HCT116 (cell line): ENCODE data around the gene SORCS2. TPM values are rescaled to one million over a fixed set of nuclear protein-coding genes. Genes with fewer than 3 reads are reported as not detected.

Experiments
- ATAC-seq: fragments of 200-7000 bp; cut with Tn5 transposase; 2 replicates; pipeline ENCODE4 v1.9.1; 2020; ENCODE audit warnings: mild to moderate bottlenecking, moderate library complexity
- BruUV-seq: library from RNA; stranded (reverse); fragments of 400-500 nt; replicated peaks from 2 replicates; lab custom pipeline; 2021; lab: Mats Ljungman, UMichigan
- CTCF ChIA-PET: fragments of 300-600 bp; sonication (Branson Sonifier 250); formaldehyde crosslinking; loops from one replicate; lab custom pipeline; 2021; ENCODE audit warnings: antibody characterized with exemption; lab: Charles Lee
- POLR2A ChIA-PET: fragments of 300-600, 350-600 bp; sonication (Branson Sonifier 250); formaldehyde crosslinking; loops from one replicate; lab custom pipeline; 2021; ENCODE audit warnings: antibody characterized with exemption; lab: Charles Lee
- RAD21 ChIA-PET, 2 experiments: fragments of 300-600 bp; sonication (Branson Sonifier 250); formaldehyde crosslinking; loops; one replicate each; lab custom pipeline; 2023; ENCODE audit warnings: low total read pairs in 2 of 2; ENCODE audit not compliant: uncharacterized antibody in 2 of 2, unreplicated experiment in 2 of 2, low non-redundant PET in 1 of 2; lab: Charles Lee
- DNase-seq: peaks from one replicate; pipeline ENCODE4 v3.0.0-alpha.2; 2010; ENCODE audit warnings: low read depth, low spot score
- H2AFZ ChIP-seq: fragments of 200-600 bp; shearing (Covaris generic), sonication (generic); 2 replicates; pipeline ENCODE4 v1.6.1; 2017; ENCODE audit warnings: low read depth, mixed run types, mixed read lengths, antibody characterized with exemption, low read length; ENCODE audit not compliant: poor library complexity, severe bottlenecking
- H3K27ac ChIP-seq: 2 replicates; pipeline ENCODE4 v1.5.1; 2012; ENCODE audit warnings: low read depth, low read length
- H3K27me3 ChIP-seq: fragments of 200-600 bp; sonication (generic); 2 replicates; pipeline ENCODE4 v1.6.1; 2016; ENCODE audit warnings: mixed run types, low read length, mixed read lengths; ENCODE audit not compliant: insufficient read depth
- H3K36me3 ChIP-seq, 2 experiments: fragments of 200-500 bp in 1 of 2; fragments of 200-600 bp in 1 of 2; sonication (Bioruptor generic) in 1 of 2; sonication (generic) in 1 of 2; 2 replicates each; pipeline versions ENCODE4 v1.5.1 to v1.6.1; 2014 to 2016; ENCODE audit warnings: low read length in 2 of 2, inconsistent platforms in 1 of 2, mixed read lengths in 1 of 2, mixed run types in 1 of 2; ENCODE audit not compliant: insufficient read depth in 2 of 2, control insufficient read depth in 1 of 2
- H3K4me1 ChIP-seq, 2 experiments: fragments of 200-600 bp in 1 of 2; sonication (generic) in 1 of 2; 2 replicates each; pipeline versions ENCODE4 v1.5.1 to v1.6.1; 2012 to 2017; ENCODE audit warnings: low read length in 2 of 2, inconsistent platforms in 1 of 2, mild to moderate bottlenecking in 1 of 2, mixed read lengths in 1 of 2, mixed run types in 1 of 2, moderate library complexity in 1 of 2; ENCODE audit not compliant: insufficient read depth in 2 of 2, control insufficient read depth in 1 of 2
- H3K4me2 ChIP-seq: fragments of 200-600 bp; sonication (generic); 2 replicates; pipeline ENCODE4 v1.6.1; 2017; ENCODE audit warnings: mixed run types, low read length, mixed read lengths
- H3K4me3 ChIP-seq, 2 experiments: fragments of 200-600 bp in 1 of 2; sonication (generic) in 1 of 2; replicated peaks in 1 of 2; 2 replicates each; pipeline ENCODE4 v1.5.1; 2011 to 2016; ENCODE audit warnings: low read length in 2 of 2, control low read depth in 1 of 2, low read depth in 1 of 2, mild to moderate bottlenecking in 1 of 2, mixed read lengths in 1 of 2, mixed run types in 1 of 2
- H3K79me2 ChIP-seq: fragments of 200-600 bp; sonication (generic); 2 replicates; pipeline ENCODE4 v1.6.1; 2017; ENCODE audit warnings: mild to moderate bottlenecking, mixed run types, low read length, moderate library complexity, mixed read lengths; ENCODE audit not compliant: insufficient read depth
- H3K9ac ChIP-seq: fragments of 200-600 bp; sonication (generic); 2 replicates; pipeline ENCODE4 v1.6.1; 2016; ENCODE audit warnings: low read length, mixed read lengths
- H3K9me2 ChIP-seq: fragments of 200-600 bp; sonication (generic), shearing (Covaris generic); 2 replicates; pipeline ENCODE4 v1.6.1; 2017; ENCODE audit warnings: mixed run types, mild to moderate bottlenecking, moderate library complexity; ENCODE audit not compliant: insufficient read depth
- H3K9me3 ChIP-seq, 2 experiments: fragments of 200-500 bp in 1 of 2; fragments of 200-600 bp in 1 of 2; sonication (Bioruptor generic) in 1 of 2; sonication (generic) in 1 of 2; 2 replicates each; pipeline ENCODE4 v1.6.1; 2014 to 2017; ENCODE audit warnings: low read length in 2 of 2, mixed read lengths in 2 of 2, inconsistent platforms in 1 of 2, low read depth in 1 of 2, mild to moderate bottlenecking in 1 of 2, mixed run types in 1 of 2, moderate library complexity in 1 of 2; ENCODE audit not compliant: control insufficient read depth in 1 of 2, insufficient read depth in 1 of 2
- H4K20me1 ChIP-seq: fragments of 200-600 bp; sonication (generic), shearing (Covaris generic); 2 replicates; pipeline ENCODE4 v1.6.1; 2017; ENCODE audit warnings: mixed run types, mild to moderate bottlenecking, moderate library complexity; ENCODE audit not compliant: insufficient read depth
- CEBPB ChIP-seq: IDR thresholded peaks from 2 replicates; pipeline ENCODE4 v1.6.1; 2012; ENCODE audit warnings: low read depth
- CTCF ChIP-seq, 3 experiments: fragments of 200-600 bp in 1 of 3; sonication (generic) in 1 of 3; IDR thresholded peaks in 2 of 3; conservative IDR thresholded peaks in 1 of 3; 2 replicates each; pipeline ENCODE4 v1.5.1; 2012 to 2017; ENCODE audit warnings: low read depth in 2 of 3, low read length in 2 of 3, antibody characterized with exemption in 1 of 3, borderline replicate concordance in 1 of 3, control low read depth in 1 of 3, mild to moderate bottlenecking in 1 of 3, mixed read lengths in 1 of 3, mixed run types in 1 of 3, moderate library complexity in 1 of 3; ENCODE audit not compliant: insufficient read depth in 1 of 3
- EGR1 ChIP-seq: IDR thresholded peaks from 2 replicates; pipeline ENCODE4 v1.6.1; 2012; ENCODE audit warnings: low read depth
- POLR2A ChIP-seq: IDR thresholded peaks from 2 replicates; pipeline ENCODE4 v1.7.0; 2011; ENCODE audit warnings: borderline replicate concordance; ENCODE audit not compliant: insufficient read depth, insufficient read length; ENCODE audit errors: extremely low read depth
- POLR2AphosphoS5 ChIP-seq: IDR thresholded peaks from 2 replicates; pipeline ENCODE4 v1.6.1; 2011; ENCODE audit warnings: mild to moderate bottlenecking, low read depth, low read length, moderate library complexity
- SIN3A ChIP-seq: IDR thresholded peaks from 2 replicates; pipeline ENCODE4 v1.6.1; 2012; ENCODE audit warnings: low read depth
- SP1 ChIP-seq: IDR thresholded peaks from 2 replicates; pipeline ENCODE4 v1.6.1; 2012; ENCODE audit warnings: low read depth
- ZNF274 ChIP-seq: fragments of 200-500 bp; sonication (Bioruptor generic); IDR thresholded peaks from 2 replicates; pipeline ENCODE4 v1.6.1; 2014; ENCODE audit warnings: mild to moderate bottlenecking, low read depth, low read length, inconsistent platforms
- intact Hi-C: fragments of 100-400 bp; cut with micrococcal nuclease; formaldehyde crosslinking; loops from 2 replicates; pipeline ENCODE4 v1.10.0; 2022
- total RNA-seq: library from RNA; stranded (reverse); gene quantifications from one replicate; pipeline ENCODE4 v1.2.1, GENCODE V29; 2021; ENCODE audit not compliant: unreplicated experiment

SORCS2 gene
- total RNA-seq, 1 experiment from 2014 or later, result 0.37 TPM

DNA sequence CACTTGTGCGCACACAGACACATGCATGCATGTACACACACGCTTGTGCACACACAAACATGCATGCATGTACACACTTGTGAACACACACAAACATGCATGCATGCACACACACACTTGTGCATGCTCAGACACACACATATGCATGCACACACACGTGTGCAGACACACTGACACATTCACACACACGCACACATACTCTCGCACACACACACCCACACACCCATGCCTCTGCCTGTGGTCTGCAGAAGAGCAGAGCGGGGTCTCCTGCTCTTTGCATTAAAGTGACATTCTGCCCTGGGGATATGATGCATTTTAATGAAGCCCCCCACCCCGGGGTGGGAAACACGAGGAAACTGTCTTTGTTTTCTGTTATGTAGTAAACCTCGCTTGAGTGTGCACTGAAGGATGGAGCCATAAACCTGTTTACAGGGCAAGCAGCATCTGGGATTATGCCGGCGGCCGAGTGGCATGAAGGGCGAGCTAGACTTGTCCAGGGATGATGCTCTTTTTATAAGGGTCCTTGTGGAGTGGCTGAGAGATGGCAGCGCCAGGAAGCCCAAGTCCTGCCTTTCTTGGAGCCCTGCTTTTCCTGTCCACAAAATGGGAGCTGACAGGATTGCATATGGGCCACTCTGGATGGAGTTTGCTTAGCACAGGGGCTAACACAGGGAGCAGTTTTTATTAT lies 224.6 kb downstream of the SORCS2 start:
- no peak overlapping the region for H2AFZ ChIP-seq
- intact Hi-C loops, result no loop called here
- no TSS peak for BruUV-seq
- H3K9me2 ChIP-seq, result no peaks in the 10 kb centered on the region
- ChIA-PET POLR2A (no interaction called here), CTCF (no interaction called here), RAD21 (no interaction called here)
- H3K79me2 ChIP-seq, result no peaks in the 10 kb centered on the region
- H3K36me3 ChIP-seq, result no peaks in the 10 kb centered on the region
- H3K27me3 ChIP-seq, result no peaks in the 10 kb centered on the region
- no peak overlapping the region for H3K9ac ChIP-seq
- H3K4me2 ChIP-seq, result no peak overlapping the region
- TF ChIP-seq POLR2A (no peak), SP1 (no peak), CTCF (IDR thresholded peaks at IDR 0.05 in 2 of 3, conservative IDR thresholded peaks at IDR 0.05 in 1 of 3; ENCODE audit: borderline replicate concordance in 1 of 3, insufficient read depth in 1 of 3, low read depth in 2 of 3, low read length in 2 of 3) (no peak), POLR2AphosphoS5 (no peak), SIN3A (no peak)
- ATAC-seq, result no peak
- DNase-seq, result no peak
- no peaks in the 10 kb centered on the region; a peak in 1 of 4 replicates for H3K9me3 ChIP-seq
- no peaks in the 10 kb centered on the region for H4K20me1 ChIP-seq
- H3K27ac ChIP-seq, result no peak overlapping the region
- no peaks in the 10 kb centered on the region for H3K4me1 ChIP-seq
- no peak overlapping the region for H3K4me3 ChIP-seq

- ChIA-PET RAD21 (no interaction called here), POLR2A (no interaction called here), CTCF (no interaction called here)
- Histone ChIP-seq H3K79me2 (no peaks in the 10 kb centered on the region), H3K4me2 (no peak overlapping the region), H3K36me3 (no peaks in the 10 kb centered on the region), H3K27me3 (no peaks in the 10 kb centered on the region), H3K9me3 (no peaks in the 10 kb centered on the region; a peak in 1 of 4 replicates), H3K4me1 (no peaks in the 10 kb centered on the region), H4K20me1 (no peaks in the 10 kb centered on the region), H3K9ac (no peak overlapping the region), H2AFZ (no peak overlapping the region), H3K9me2 (no peaks in the 10 kb centered on the region), H3K4me3 (no peak overlapping the region), H3K27ac (no peak overlapping the region)
- DNase-seq (no peak), ATAC-seq (no peak)
- no TSS peak for BruUV-seq
- TF ChIP-seq CEBPB (no peak), EGR1 (no peak), ZNF274 (no peak), POLR2A (no peak)
- intact Hi-C loops, result no loop called here
These were observed 225.3 kb downstream of the SORCS2 start for GRCh38 chr4:7417639-7418038.
